ENCODE data around the gene MGAT5B.
"Not testable (repeated sequence)": the region's sequence is repeated elsewhere in the genome, so short reads cannot be mapped to it uniquely, and the experiment has no call there.

The MGAT5B gene

GRCh38 chr17:76834870-76835269 lies 33.3 kb upstream of the MGAT5B start:
- Mint-ChIP-seq H3K9me3 (no peaks in the 10 kb centered on the region), H3K27me3 (ENCODE audit: low read depth) (peaks cover 39% of the 10 kb centered on the region), H3K27ac (no peak overlapping the region), H3K4me1 (no peaks in the 10 kb centered on the region), H3K36me3 (ENCODE audit: low read depth) (no peaks in the 10 kb centered on the region), H3K4me3 (no peak overlapping the region)
- no peak for TF ChIP-seq CTCF (IDR thresholded peaks at IDR 0.05; ENCODE audit: unreplicated experiment in 3 of 3)

- Mint-ChIP-seq H3K27me3 (ENCODE audit: low read depth) (peaks cover 74% of the 10 kb centered on the region), H3K4me1 (peaks cover 13% of the 10 kb centered on the region), H3K9me3 (no peaks in the 10 kb centered on the region), H3K36me3 (ENCODE audit: low read depth) (no peaks in the 10 kb centered on the region), H3K27ac (no peak overlapping the region), H3K4me3 (peak overlapping the region in 1 of 3 experiments; percentile 7)
- no peak for TF ChIP-seq CTCF (IDR thresholded peaks at IDR 0.05; ENCODE audit: unreplicated experiment in 3 of 3)
Observed at GRCh38 chr17:76840443-76840767, 27.8 kb upstream of the MGAT5B start.

GRCh38 chr17:76840884-76841775 lies 27.1 kb upstream of the MGAT5B start:
- no peaks in the 10 kb centered on the region for H3K9me3 Mint-ChIP-seq
- no peaks in the 10 kb centered on the region for H3K36me3 Mint-ChIP-seq (ENCODE audit: low read depth)
- no peak for TF ChIP-seq CTCF (IDR thresholded peaks at IDR 0.05; ENCODE audit: unreplicated experiment in 3 of 3)
- no peak overlapping the region for H3K4me3 Mint-ChIP-seq
- H3K27me3 Mint-ChIP-seq (ENCODE audit: low read depth), result peaks cover 70% of the 10 kb centered on the region
- H3K27ac Mint-ChIP-seq, result no peak overlapping the region
- peaks cover 13% of the 10 kb centered on the region for H3K4me1 Mint-ChIP-seq

- H3K36me3 Mint-ChIP-seq (ENCODE audit: low read depth), result no peaks in the 10 kb centered on the region
- H3K4me3 Mint-ChIP-seq, result no peak overlapping the region
- peaks cover 75% of the 10 kb centered on the region for H3K27me3 Mint-ChIP-seq (ENCODE audit: low read depth)
- peaks cover 13% of the 10 kb centered on the region for H3K4me1 Mint-ChIP-seq
- H3K9me3 Mint-ChIP-seq, result no peaks in the 10 kb centered on the region
- TF ChIP-seq CTCF (IDR thresholded peaks at IDR 0.05; ENCODE audit: unreplicated experiment in 3 of 3), result no peak
- no peak overlapping the region for H3K27ac Mint-ChIP-seq
Observed at GRCh38 chr17:76841776-76842405, 26.3 kb upstream of the MGAT5B start.

DNA sequence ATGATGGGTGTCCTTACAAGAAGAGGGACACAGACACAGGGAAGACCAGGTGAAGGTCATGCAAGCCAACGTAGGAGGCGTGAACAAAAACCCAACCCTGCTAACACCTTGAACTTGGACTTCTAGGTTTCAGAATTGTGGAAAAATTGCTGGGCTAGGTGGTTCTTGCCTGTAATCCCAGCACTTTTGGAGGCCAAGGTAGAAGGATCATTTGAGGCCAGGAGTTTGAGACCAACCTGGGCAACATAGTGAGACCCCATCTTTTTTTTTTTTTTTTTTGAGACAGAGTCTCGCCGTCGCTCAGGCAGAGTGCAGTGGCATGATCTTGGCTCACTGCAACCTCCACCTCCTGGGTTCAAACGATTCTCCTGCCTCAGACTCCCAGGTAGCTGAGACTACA lies 25.1 kb upstream of the MGAT5B start:
- H3K9me3 Mint-ChIP-seq; H3K27ac Mint-ChIP-seq; H3K4me3 Mint-ChIP-seq; H3K36me3 Mint-ChIP-seq (ENCODE audit: low read depth): not testable (repeated sequence)
- Mint-ChIP-seq H3K27me3 (ENCODE audit: low read depth) (peaks cover 70% of the 10 kb centered on the region), H3K4me1 (peaks cover 13% of the 10 kb centered on the region)

DNA sequence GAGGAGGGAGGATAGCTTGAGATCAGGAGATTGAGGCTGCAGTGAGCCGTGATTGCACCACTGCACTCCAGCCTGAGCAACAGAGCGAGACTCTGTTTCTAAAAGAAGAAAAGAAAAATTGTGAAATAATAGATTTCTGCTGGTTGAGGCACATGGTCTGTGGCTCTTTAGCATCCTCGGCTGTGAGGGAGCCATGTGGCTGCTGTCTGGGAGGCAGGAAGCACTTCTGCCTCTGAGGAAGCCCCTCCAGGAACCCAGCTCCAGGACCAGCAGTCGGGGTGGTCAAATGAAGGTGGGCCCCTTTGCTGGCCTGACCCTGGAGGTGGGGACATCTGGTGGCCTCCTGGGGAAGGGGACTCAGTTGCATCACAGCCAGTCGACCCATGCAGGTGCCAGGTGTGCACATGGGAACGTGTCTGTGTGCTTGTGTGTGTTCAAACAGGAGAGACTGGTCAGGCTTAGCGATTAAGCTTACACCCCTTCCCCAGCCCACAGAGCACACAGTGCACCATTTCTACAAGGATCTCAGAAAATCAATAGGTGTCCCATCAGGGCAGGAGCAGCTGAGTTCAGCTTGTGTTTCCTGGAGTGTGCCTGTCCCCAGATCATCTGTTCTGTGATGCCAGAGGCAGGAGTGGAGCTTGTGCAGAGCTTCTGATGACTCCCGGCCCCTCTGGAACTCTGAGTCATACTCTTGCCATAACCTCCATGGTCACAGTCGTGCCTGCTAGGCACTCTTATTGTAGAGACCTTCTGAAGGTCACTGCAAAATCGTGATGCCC lies 24.3 kb upstream of the MGAT5B start:
- H3K27me3 Mint-ChIP-seq (ENCODE audit: low read depth), result peaks cover 67% of the 10 kb centered on the region
- peaks cover 13% of the 10 kb centered on the region for H3K4me1 Mint-ChIP-seq
- H3K9me3 Mint-ChIP-seq, result no peaks in the 10 kb centered on the region
- H3K36me3 Mint-ChIP-seq (ENCODE audit: low read depth), result no peaks in the 10 kb centered on the region
- no peak for TF ChIP-seq CTCF (IDR thresholded peaks at IDR 0.05; ENCODE audit: unreplicated experiment in 3 of 3)
- no peak overlapping the region for H3K4me3 Mint-ChIP-seq
- H3K27ac Mint-ChIP-seq, result no peak overlapping the region

Data from nephron (organoid).